Transverse colon (tissue), 3 donors: ENCODE measurements around the gene SHLD3.

Experiments
- POLR2A ChIP-seq: fragments of 450-650 bp; IDR thresholded peaks from one replicate; pipeline ENCODE4 v1.6.1; 2016; ENCODE audit warnings: antibody characterized with exemption, mild to moderate bottlenecking, moderate library complexity
- TF ChIP-seq, protein P1 (sequence below), 5 experiments: fragments of 200-600 bp in 3 of 5; fragments of 450-650 bp in 2 of 5; sonication (generic) in 3 of 5; IDR thresholded peaks; 1 replicate in 2 of 5; 2 replicates in 3 of 5; pipeline ENCODE4 v1.5.1; 2016 to 2017; ENCODE audit warnings: antibody characterized with exemption in 5 of 5, inconsistent platforms in 3 of 5, mild to moderate bottlenecking in 2 of 5, moderate library complexity in 1 of 5

DNA sequence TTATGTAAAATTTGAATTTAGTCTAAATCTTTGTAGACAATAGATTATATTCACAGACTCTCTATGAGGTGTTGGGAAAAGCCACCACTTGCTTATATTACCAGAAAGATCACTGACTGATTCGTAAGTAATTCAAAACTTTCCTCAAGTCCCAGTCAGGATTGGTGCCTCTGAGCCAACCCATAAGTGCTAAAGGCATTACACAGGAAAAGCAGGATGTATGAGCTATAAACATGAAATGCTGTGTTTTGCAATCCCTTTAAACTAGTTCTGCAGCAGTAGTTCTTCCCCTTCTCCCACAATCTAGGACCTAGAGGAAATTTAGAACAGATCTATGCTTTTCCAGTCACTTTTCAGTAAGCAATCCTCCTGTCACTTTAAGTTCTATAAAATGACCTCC is 48.0 kb downstream of the SHLD3 start:
- no peak for TF ChIP-seq POLR2A
- TF ChIP-seq, protein P1, sequence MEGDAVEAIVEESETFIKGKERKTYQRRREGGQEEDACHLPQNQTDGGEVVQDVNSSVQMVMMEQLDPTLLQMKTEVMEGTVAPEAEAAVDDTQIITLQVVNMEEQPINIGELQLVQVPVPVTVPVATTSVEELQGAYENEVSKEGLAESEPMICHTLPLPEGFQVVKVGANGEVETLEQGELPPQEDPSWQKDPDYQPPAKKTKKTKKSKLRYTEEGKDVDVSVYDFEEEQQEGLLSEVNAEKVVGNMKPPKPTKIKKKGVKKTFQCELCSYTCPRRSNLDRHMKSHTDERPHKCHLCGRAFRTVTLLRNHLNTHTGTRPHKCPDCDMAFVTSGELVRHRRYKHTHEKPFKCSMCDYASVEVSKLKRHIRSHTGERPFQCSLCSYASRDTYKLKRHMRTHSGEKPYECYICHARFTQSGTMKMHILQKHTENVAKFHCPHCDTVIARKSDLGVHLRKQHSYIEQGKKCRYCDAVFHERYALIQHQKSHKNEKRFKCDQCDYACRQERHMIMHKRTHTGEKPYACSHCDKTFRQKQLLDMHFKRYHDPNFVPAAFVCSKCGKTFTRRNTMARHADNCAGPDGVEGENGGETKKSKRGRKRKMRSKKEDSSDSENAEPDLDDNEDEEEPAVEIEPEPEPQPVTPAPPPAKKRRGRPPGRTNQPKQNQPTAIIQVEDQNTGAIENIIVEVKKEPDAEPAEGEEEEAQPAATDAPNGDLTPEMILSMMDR (IDR thresholded peaks at IDR 0.05): no peak
